Stomach (tissue), 4 donors: ENCODE measurements around the gene EXOC4.
"Not testable (repeated sequence)": the region's sequence is repeated elsewhere in the genome, so short reads cannot be mapped to it uniquely, and the experiment has no call there.

Experiments used
- CTCF ChIP-seq, 7 experiments: fragments of 450-650 bp in 4 of 7; fragments of 200-600 bp in 3 of 7; sonication (generic) in 3 of 7; IDR thresholded peaks; one replicate each; pipeline ENCODE4 v1.5.1; 2016 to 2019; ENCODE audit warnings: antibody characterized with exemption in 7 of 7, control low read depth in 2 of 7, mild to moderate bottlenecking in 1 of 7
- EP300 ChIP-seq: sonication (generic); formaldehyde crosslinking; IDR thresholded peaks from one replicate; pipeline ENCODE4 v1.6.1; 2017; ENCODE audit warnings: antibody characterized with exemption

GRCh38 chr7:133994100-133994499 is 741.2 kb downstream of the EXOC4 start:
- TF ChIP-seq CTCF (IDR thresholded peaks at IDR 0.05); EP300: not testable (repeated sequence)
